GM12865 (cell line): ENCODE measurements around the gene AP5Z1.

Experiments used
- DNase-seq: peaks from one replicate; pipeline ENCODE4 v3.0.0; 2010; ENCODE audit warnings: low read depth
- H3K4me3 ChIP-seq: 2 replicates; pipeline ENCODE4 v1.5.1; 2011; ENCODE audit warnings: mild to moderate bottlenecking, low read depth, low read length, control low read depth
- TF ChIP-seq, protein P1 (sequence below): IDR thresholded peaks from 2 replicates; pipeline ENCODE4 v1.5.1; 2011; ENCODE audit warnings: low read length, control low read depth, low read depth, inconsistent platforms; ENCODE audit not compliant: insufficient read depth; ENCODE audit errors: missing control alignments

AP5Z1 gene, protein sequence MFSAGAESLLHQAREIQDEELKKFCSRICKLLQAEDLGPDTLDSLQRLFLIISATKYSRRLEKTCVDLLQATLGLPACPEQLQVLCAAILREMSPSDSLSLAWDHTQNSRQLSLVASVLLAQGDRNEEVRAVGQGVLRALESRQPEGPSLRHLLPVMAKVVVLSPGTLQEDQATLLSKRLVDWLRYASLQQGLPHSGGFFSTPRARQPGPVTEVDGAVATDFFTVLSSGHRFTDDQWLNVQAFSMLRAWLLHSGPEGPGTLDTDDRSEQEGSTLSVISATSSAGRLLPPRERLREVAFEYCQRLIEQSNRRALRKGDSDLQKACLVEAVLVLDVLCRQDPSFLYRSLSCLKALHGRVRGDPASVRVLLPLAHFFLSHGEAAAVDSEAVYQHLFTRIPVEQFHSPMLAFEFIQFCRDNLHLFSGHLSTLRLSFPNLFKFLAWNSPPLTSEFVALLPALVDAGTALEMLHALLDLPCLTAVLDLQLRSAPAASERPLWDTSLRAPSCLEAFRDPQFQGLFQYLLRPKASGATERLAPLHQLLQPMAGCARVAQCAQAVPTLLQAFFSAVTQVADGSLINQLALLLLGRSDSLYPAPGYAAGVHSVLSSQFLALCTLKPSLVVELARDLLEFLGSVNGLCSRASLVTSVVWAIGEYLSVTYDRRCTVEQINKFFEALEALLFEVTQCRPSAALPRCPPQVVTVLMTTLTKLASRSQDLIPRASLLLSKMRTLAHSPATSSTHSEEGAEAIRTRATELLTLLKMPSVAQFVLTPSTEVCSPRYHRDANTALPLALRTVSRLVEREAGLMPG

DNA sequence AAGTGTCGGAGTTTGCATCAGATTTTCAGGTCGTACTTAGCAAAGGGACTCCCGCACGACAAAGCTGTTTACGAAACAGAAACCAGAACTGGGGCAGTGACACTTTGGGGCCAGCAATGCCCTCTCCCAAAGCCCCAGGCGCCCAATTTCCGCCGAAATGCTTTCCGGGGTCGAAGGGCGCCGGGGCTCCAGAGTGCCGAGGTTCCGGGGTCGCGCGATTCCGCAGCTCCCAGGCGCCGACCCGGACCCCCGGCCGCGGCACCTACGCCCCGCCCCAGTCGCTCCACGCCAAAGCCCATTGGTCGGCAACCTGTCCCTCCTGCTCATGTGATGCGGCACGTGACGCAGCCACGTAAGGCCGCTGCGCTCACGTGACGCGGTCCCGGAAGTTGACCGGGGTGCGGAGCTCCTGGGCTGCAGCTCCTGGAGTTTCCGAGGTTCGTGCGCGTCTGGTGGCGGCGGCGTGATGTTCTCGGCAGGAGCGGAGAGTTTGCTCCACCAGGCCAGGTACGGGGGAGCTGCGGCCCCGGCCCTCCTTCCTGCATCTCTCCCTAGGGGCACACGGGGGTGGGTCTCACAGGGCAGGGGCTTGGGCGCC, at the start of gene AP5Z1:
TSS of gene AP5Z1 (plus strand) at position 374 of the 598 bp plus-strand sequence. CDS start at position 467, 93 bp downstream.
- TF ChIP-seq, protein P1, sequence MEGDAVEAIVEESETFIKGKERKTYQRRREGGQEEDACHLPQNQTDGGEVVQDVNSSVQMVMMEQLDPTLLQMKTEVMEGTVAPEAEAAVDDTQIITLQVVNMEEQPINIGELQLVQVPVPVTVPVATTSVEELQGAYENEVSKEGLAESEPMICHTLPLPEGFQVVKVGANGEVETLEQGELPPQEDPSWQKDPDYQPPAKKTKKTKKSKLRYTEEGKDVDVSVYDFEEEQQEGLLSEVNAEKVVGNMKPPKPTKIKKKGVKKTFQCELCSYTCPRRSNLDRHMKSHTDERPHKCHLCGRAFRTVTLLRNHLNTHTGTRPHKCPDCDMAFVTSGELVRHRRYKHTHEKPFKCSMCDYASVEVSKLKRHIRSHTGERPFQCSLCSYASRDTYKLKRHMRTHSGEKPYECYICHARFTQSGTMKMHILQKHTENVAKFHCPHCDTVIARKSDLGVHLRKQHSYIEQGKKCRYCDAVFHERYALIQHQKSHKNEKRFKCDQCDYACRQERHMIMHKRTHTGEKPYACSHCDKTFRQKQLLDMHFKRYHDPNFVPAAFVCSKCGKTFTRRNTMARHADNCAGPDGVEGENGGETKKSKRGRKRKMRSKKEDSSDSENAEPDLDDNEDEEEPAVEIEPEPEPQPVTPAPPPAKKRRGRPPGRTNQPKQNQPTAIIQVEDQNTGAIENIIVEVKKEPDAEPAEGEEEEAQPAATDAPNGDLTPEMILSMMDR = no peak
- peak; percentile 99 for DNase-seq
- H3K4me3 ChIP-seq = peak within 1 kb of the TSS; percentile 99

DNA sequence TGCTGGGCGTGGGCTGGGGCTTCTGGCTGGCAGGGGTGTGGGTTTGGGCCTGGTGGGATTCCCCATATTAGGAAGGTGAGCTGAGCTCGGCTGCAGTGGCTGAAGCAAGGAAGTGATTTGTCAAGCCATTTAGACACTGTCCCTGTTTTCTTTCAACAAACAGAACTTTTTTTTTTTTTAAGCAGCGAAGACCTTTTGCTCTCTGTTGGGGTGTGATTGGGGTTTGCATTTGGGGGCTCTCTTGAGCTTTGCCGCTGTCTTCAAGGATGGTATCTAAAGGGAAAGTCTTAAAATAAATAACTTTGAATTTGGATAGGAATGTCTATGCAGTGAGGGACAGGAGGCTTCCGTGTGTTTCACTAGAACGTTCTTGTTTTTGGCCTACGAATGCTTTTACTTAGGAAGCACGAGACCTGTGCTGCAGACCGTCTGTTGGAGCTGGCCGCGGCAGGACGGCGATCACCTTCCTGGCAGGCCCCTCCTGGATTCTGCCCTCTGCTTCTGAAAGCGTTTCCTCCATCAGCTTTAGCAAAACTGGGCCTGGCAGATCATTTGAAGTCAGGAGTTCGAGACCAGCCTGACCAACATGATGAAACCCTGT, 49.5 kb upstream of the AP5Z1 start:
- TF ChIP-seq, protein P1 = no peak
- H3K4me3 ChIP-seq = peak overlapping the region; percentile 75
- no peak for DNase-seq

DNA sequence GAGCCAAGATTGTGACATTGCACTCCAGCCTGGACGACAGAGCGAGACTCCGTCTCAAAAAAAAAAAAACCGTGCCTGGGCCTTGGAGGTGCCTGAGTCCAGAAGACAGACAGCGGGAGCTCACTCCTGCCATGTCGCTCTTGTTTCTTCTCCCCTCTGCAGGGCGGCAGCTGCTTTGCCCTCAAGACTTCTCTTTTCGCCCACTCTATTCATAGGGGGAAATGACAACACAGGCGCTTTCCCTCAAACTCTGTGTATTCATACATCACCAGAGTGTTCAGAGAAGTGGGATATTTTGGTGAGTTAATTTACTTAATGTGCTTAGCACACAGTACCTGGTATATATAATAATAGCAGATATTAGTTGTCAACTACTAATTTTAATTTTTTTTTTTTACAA, 48.9 kb upstream of the AP5Z1 start:
- TF ChIP-seq, protein P1 = no peak
- H3K4me3 ChIP-seq = no peak overlapping the region
- no peak for DNase-seq

DNA sequence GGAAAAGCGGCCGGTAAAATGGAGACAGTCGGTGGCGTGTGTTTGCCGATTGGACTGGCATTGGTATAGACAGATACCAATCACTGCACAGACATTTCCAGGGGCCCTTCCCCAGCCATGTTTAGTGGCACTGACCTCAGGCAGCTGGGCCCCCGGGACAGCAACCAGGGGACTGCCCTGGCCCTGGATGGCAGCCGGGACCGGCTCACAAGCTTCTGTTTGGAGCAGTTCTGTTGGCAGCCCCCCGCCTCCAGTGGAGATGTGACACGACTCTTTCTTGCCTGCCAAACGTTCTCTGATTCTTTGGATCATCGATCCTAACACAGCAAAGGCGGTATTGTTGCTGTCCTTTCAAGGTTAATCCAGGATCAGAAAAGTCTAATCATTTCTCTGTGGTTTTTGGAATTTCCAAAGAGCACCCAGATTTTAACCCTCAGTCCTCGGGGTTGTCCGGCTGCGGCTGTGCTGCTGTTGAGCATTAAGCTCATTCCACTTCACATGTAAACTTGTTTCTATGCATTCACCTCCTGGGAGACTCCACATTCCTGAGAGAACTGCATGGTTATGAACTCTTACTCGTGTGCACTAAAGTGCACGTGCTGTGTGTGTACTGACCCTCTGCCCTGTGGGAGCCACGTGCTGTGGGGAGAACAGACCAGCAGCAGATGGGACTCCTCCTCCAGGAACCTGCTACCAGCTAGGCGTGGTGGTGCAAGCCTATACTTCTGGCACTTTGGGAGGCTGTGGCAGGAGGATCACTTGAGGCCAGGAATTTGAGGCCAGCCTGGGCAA, 47.3 kb upstream of the AP5Z1 start:
- TF ChIP-seq, protein P1 = no peak
- H3K4me3 ChIP-seq = no peak overlapping the region
- no peak for DNase-seq

DNA sequence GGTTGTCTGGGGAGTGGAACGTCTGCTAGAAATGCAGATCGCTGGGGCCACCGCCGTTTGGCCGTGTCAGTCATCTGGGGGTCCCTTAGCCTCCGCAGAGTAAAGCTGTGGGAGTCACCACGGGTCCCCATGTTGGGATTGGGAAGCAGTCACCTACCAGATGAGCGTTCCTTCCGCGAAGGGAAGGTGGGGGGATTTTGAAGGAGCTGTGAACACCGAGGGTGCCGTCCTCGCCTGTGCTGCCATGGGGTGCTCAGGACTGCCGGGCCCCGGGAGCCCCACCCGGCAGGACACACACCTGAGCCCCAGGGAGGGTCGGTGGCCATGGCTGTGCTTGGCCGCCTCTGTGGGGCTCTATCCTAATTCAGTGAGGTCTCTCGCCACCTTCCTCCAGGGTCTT, 46.2 kb upstream of the AP5Z1 start:
- no peak for DNase-seq
- TF ChIP-seq, protein P1 = no peak
- no peak overlapping the region for H3K4me3 ChIP-seq

DNA sequence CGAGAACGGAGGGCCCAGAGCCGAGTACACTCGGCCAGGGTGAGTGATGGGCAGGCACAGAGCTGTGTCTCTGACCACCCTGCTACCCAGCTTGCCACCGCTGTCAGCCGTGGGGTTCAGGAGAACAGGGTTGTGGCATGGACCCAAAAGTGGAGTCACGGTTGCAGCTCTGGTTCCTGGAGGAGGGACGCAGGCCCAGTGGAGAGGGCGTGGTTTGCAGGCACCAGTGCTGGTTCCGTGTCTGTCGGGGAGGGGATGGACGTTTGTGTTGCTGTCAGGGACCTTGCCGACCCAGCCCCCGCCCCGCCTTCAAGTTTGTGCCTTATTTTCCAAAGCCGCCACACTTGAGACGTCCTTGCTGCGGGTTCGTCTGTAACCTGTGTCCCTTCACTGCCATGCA, 45.1 kb upstream of the AP5Z1 start:
- TF ChIP-seq, protein P1 = no peak
- no peak for DNase-seq
- H3K4me3 ChIP-seq = no peak overlapping the region
